OCI-LY3 (cell line): Measurements from ENCODE around the gene WNT10A.

Experiments used
- CTCF ChIP-seq: fragments of 200-600, 300-600 bp; sonication (generic); IDR thresholded peaks from 2 replicates; pipeline ENCODE4 v1.5.1; 2014; ENCODE audit warnings: antibody characterized with exemption, low read length, low read depth
- EZH2phosphoT487 ChIP-seq: fragments of 200-600 bp; shearing (Covaris generic); IDR thresholded peaks from 2 replicates; pipeline ENCODE4 v1.6.1; 2018; ENCODE audit warnings: antibody characterized with exemption, mixed run types, low read depth

- TF ChIP-seq CTCF (no peak), EZH2phosphoT487 (no peak)
These were observed 375 bp downstream of the WNT10A start for GRCh38 chr2:218880859-218881594.
